GM12864 (cell line): Measurements from ENCODE around the gene GAB1.

Source experiments
- DNase-seq: peaks from one replicate; pipeline ENCODE4 v3.0.0-alpha.2; 2011; ENCODE audit warnings: low read depth
- H3K4me3 ChIP-seq: 2 replicates; pipeline ENCODE4 v1.5.1; 2011; ENCODE audit warnings: mild to moderate bottlenecking, low read depth, low read length, control low read depth
- TF ChIP-seq, protein P1 (sequence below): IDR thresholded peaks from 2 replicates; pipeline ENCODE4 v1.5.1; 2011; ENCODE audit warnings: low read depth, mild to moderate bottlenecking, moderate library complexity, low read length, control low read depth, inconsistent platforms; ENCODE audit errors: missing control alignments

The GAB1 gene

DNA sequence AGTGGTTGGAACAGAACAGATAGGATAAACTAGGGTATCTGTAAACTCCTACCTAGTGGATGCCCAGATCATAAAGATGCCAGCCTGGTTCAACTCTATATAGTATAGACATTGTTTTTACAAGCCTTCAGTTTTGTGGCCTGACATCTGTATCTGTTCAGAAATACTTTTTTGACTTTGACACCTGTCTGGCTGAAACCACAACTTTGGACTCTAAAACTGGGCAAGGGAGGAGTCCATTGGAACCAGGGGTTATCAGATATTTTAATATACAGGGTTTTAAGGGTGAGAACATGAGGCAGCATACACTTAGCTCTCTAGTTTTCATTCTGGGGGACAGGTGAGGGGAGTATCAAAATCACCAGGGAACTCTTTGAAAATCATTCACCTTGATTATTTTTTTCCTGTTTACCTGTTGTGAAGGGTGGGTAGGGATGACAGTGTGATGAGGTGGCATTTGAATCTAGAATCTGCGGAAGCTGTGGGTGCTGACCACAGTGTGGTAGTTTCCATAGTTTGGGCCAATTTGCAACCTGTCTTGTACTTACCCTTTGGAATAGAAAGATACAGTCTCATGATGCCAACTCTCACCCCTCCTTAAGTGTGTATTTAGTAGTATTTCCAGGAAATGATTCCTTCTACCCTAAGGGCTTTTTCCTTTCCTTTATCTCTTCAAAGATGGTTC lies 20.6 kb downstream of the GAB1 start:
- TF ChIP-seq, protein P1, sequence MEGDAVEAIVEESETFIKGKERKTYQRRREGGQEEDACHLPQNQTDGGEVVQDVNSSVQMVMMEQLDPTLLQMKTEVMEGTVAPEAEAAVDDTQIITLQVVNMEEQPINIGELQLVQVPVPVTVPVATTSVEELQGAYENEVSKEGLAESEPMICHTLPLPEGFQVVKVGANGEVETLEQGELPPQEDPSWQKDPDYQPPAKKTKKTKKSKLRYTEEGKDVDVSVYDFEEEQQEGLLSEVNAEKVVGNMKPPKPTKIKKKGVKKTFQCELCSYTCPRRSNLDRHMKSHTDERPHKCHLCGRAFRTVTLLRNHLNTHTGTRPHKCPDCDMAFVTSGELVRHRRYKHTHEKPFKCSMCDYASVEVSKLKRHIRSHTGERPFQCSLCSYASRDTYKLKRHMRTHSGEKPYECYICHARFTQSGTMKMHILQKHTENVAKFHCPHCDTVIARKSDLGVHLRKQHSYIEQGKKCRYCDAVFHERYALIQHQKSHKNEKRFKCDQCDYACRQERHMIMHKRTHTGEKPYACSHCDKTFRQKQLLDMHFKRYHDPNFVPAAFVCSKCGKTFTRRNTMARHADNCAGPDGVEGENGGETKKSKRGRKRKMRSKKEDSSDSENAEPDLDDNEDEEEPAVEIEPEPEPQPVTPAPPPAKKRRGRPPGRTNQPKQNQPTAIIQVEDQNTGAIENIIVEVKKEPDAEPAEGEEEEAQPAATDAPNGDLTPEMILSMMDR = no peak
- no peak for DNase-seq
- no peak overlapping the region for H3K4me3 ChIP-seq

DNA sequence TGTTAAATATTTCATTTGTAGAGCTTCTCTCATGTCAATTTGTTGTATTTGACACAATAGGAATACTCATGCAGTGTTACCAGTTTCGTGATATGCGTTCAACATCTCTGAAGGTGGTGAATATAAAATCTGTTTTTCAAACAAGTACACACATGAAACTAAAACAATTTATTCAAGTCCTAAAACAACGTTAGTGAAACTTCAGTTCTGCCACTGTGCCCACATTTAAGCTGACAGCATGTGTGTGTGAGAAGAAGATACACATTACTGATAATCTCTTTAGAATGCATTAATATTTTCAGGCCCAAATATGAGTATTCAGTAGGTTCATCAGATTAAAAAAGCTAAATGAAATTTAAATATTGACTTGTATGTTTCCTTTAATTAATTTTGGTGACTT lies 21.7 kb downstream of the GAB1 start:
- H3K4me3 ChIP-seq = no peak overlapping the region
- TF ChIP-seq, protein P1 = no peak
- DNase-seq = no peak

DNA sequence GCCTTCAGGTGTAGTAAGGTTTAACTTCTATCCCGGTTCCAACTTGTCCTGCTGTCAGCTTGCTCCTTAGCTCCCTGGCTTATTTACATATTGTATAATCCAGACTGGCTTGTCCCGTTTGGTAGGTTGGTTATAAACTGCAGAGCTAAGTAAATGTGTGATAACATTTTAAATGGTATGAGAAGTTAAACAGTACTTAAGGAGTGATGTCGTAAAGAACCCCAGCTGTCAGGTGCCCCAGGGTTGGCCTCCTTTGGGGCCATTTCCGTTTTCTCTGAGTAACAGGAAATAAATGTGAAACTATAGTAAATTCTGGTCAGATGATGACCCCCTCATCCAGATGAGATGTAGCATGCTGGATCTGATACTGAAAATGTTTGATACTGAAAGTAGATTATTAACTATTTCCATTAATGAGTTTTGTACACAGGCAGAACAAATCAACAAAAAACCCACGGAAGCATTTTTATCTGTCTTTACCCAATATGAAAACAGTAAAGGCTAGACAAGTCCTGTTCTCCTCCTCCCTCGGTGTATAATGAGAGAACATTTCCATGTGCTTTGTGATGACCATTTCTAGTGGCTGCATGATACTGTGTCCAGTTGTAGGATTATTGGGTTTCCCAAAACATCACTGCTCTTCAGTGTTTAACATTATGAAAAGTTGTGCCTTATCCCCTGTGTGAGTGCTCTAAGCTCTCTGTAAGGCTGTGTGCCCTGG lies 22.4 kb downstream of the GAB1 start:
- H3K4me3 ChIP-seq = no peak overlapping the region
- TF ChIP-seq, protein P1 = no peak
- peak; percentile 62 for DNase-seq

DNA sequence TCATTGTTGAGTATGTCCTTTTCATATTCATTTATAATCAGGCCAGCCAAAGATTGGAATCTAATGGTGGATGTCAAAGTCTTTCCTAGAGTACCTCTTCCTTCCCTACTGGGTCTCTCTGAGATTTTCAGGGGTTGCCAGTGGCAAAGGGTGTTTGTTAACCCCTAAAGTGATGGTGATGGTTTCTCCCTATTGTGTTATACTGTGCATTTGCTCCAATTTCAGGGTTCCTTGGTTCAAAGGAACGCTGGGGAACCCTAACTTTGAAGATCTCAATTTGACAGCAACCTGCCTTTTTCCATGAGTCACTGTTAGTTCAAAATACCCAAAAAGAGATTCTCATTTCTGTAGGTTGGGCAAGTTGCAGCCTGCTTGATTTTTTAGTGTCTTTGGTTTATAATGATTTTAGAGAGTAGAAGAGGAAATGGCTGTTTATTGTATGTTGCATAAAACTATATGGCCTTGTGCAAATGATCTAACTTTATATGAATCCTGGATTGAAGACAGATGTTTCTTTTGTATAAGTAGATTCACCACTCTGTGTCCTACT lies 23.0 kb downstream of the GAB1 start:
- TF ChIP-seq, protein P1 = no peak
- no peak overlapping the region for H3K4me3 ChIP-seq
- DNase-seq = no peak

DNA sequence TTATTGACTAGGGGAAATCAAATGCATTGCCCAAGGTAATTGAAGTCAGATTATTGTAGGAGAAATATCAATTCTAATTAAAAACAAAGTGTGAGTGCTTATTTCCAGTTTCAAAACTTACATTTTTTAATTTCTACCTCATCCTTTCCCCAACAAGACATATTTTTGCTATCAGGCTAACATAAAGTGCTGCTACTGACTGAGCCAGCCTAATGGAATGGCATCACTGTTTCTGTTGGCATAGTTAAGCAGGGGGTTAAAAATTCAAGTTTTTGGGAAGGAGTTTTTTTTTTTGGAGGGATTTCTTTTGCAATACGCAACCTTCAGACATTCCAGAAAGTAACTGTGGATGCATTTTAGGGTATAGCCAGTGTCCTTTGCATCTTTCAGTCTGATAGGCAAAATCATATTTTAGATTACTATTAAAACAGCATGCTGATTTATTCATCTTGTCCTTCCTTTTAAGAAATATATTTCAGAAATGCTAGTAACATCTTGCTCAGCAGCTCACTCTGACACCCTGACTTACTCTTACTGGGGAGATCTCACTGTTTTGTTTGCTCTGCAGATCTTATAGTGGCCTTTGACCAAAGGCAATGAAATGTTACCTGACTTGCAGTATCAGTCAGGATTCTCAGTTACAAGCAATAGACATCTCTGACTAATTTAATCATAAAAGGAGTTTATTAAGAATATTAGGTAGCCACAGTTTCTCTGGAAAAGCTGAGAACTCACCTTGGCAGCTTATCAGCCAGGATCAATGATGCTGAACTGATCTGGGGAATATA lies 24.4 kb downstream of the GAB1 start:
- TF ChIP-seq, protein P1 = no peak
- no peak overlapping the region for H3K4me3 ChIP-seq
- DNase-seq = no peak

DNA sequence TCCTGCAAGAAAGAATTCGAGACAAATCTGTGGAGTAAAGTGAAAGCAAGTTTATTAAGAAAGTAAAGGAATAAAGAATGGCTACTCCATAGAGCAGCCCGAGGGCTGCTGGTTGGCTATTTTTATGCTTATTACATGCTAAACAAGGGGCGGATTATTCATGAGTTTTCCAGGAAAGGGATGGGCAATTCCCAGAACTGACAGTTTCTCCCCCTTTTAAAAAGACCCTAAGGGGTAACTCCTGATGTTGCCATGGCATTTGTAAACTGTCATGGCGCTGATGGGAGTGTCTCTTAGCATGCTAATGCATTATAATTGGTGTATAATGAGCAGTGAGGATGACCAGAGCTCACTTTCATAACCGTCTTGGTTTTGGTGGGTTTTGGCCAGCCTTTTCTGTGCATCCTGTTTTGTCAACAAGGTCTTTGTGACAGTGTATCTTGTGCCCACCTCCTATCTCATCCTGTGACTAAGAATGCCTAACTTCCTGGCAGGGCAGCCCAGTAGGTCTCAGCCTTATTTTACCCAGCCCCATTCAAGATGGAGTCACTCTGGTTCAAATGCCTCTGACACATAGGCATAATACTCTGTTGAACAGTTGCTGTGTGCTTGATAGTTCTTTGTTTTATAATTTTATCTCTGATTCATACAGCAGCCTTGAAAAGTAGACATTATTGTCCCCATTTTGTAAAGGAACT lies 25.8 kb downstream of the GAB1 start:
- TF ChIP-seq, protein P1 = no peak
- DNase-seq = no peak
- H3K4me3 ChIP-seq = no peak overlapping the region
